Suprapubic skin (tissue), 4 donors: ENCODE results near the gene PMF1.

Experiments used
- CTCF ChIP-seq, 2 donors: fragments of 200-600 bp in 1 of 2; fragments of 450-650 bp in 1 of 2; sonication (generic) in 1 of 2; IDR thresholded peaks; one replicate each; pipeline ENCODE4 v1.5.1; 2016 to 2019; ENCODE audit warnings: antibody characterized with exemption in 2 of 2, mild to moderate bottlenecking in 1 of 2, moderate library complexity in 1 of 2
- EP300 ChIP-seq: sonication (generic); formaldehyde crosslinking; IDR thresholded peaks from one replicate; pipeline ENCODE4 v1.6.1; 2017; ENCODE audit warnings: antibody characterized with exemption
- POLR2AphosphoS5 ChIP-seq, 3 donors: sonication (generic); formaldehyde crosslinking; IDR thresholded peaks; one replicate each; pipeline ENCODE4 v1.6.1; 2017; ENCODE audit warnings: antibody characterized with exemption in 3 of 3

- TF ChIP-seq CTCF (IDR thresholded peaks at IDR 0.05) (no peak), POLR2AphosphoS5 (IDR thresholded peaks at IDR 0.05) (no peak), EP300 (no peak)
Measured at GRCh38 chr1:156244126-156244525, 31.3 kb downstream of the PMF1 start.
